ENCODE results near the gene OR9A2.

OR9A2 gene

DNA sequence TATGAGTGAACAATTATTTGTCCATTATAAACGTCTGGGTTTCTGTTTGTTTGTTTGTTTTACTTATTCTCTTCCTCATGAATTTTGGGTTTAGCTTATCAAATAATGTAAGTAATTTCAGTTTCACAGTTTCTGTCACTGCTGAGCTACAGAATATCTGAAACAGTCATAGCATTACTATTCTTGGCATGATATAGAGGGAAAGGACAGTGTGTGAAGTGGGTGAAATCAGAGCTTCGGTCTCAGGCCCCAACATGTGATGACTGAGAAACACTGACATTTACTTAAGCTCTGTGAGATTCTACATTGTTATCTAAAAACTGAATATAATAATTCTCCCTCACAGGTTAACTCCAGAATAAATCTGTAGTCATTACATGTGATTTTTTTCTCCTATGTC lies 16.5 kb upstream of the OR9A2 start:
- TF ChIP-seq, protein P1, sequence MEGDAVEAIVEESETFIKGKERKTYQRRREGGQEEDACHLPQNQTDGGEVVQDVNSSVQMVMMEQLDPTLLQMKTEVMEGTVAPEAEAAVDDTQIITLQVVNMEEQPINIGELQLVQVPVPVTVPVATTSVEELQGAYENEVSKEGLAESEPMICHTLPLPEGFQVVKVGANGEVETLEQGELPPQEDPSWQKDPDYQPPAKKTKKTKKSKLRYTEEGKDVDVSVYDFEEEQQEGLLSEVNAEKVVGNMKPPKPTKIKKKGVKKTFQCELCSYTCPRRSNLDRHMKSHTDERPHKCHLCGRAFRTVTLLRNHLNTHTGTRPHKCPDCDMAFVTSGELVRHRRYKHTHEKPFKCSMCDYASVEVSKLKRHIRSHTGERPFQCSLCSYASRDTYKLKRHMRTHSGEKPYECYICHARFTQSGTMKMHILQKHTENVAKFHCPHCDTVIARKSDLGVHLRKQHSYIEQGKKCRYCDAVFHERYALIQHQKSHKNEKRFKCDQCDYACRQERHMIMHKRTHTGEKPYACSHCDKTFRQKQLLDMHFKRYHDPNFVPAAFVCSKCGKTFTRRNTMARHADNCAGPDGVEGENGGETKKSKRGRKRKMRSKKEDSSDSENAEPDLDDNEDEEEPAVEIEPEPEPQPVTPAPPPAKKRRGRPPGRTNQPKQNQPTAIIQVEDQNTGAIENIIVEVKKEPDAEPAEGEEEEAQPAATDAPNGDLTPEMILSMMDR (IDR thresholded peaks at IDR 0.05; ENCODE audit: low read depth, low read length), result no peak
- DNase-seq (ENCODE audit: extremely low read depth, low read depth), result no peak

- DNase-seq (ENCODE audit: extremely low read depth, low read depth), result no peak
- TF ChIP-seq, protein P1 (IDR thresholded peaks at IDR 0.05; ENCODE audit: low read depth, low read length), result no peak
Measured at GRCh38 chr7:143042790-143043271, 15.9 kb upstream of the OR9A2 start.

GRCh38 chr7:143042159-143042789 lies 15.3 kb upstream of the OR9A2 start:
- DNase-seq (ENCODE audit: extremely low read depth, low read depth), result no peak
- TF ChIP-seq, protein P1 (IDR thresholded peaks at IDR 0.05; ENCODE audit: low read depth, low read length), result no peak

DNA sequence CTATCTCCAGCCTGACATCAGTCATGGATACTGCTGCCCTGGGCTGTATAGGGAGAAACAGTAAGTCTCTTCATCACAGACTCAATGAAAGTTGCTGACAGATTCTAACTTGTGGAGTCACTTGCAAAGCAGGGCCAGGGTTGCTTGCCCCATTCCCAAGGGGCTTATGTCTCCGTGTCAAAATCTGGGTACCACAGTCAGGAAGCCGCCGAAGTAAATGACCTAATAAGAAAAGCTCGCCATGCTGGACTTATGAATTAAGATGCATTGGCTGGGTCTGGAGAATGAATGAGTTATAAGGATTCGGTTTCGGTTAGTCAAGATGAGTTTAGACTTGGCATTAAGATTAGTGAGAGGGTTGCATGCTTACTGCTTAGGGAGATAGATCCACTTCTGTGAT lies 14.4 kb upstream of the OR9A2 start:
- no peak for DNase-seq (ENCODE audit: extremely low read depth, low read depth)
- TF ChIP-seq, protein P1 (IDR thresholded peaks at IDR 0.05; ENCODE audit: low read depth, low read length), result no peak

DNA sequence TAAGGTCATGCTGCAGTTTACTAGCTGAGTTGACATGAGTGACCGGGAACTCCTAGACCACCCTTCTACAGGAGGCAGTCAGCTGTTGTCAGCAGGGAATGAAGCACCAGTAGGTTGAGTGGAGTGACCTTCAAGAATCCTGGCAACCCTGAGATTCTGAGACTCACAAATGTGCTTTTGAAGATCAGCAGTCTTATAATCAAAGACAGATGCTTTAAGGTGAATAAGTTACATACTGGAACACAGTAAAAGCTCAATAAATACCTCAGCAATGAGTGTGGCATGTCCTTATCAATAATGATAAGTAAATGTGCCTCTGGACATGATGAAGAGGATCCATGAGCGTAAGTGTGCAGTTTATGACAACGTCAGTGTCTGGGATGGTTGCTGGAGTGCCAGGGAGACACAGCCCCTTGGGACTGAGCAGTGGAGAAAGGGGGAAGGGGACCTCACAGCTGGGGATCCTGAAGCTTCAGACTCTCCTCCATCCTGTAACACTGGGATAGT lies 13.3 kb upstream of the OR9A2 start:
- TF ChIP-seq, protein P1 (IDR thresholded peaks at IDR 0.05; ENCODE audit: low read depth, low read length), result no peak

GRCh38 chr7:143038635-143039034 lies 11.7 kb upstream of the OR9A2 start:
- TF ChIP-seq, protein P1 (IDR thresholded peaks at IDR 0.05; ENCODE audit: low read depth, low read length), result no peak
- DNase-seq (ENCODE audit: extremely low read depth, low read depth), result no peak

More for the DNA sequence above, 13.3 kb upstream of the OR9A2 start:
- no peak for DNase-seq (ENCODE audit: extremely low read depth, low read depth)

- TF ChIP-seq, protein P1 (IDR thresholded peaks at IDR 0.05; ENCODE audit: low read depth, low read length), result no peak
- DNase-seq (ENCODE audit: extremely low read depth, low read depth), result no peak
Measured at GRCh38 chr7:143027683-143028082, 751 bp upstream of the OR9A2 start.

All from AG09319 (cell line).